Omental fat pad (tissue), 4 donors: Measurements from ENCODE around the gene HSP90AA1. TPM values are rescaled to one million over a fixed set of nuclear protein-coding genes. Genes with fewer than 3 reads are reported as not detected.
A peak's percentile ranks its signal among the peaks of the same experiment; 100 is the strongest.
"Not testable (repeated sequence)": the region's sequence is repeated elsewhere in the genome, so short reads cannot be mapped to it uniquely, and the experiment has no call there.

Experiments
- ATAC-seq: fragments of 150-250 bp; one replicate; pipeline ENCODE4 v1.9.1; 2016; ENCODE audit warnings: mild to moderate bottlenecking, moderate library complexity; ENCODE audit not compliant: low FRiP score
- DNase-seq: peaks from one replicate; pipeline ENCODE4 v3.0.0-alpha.2; 2019; ENCODE audit warnings: low spot score
- CTCF ChIP-seq, 3 donors: fragments of 450-650 bp; IDR thresholded peaks; one replicate each; pipeline ENCODE4 v1.5.1; 2016 to 2017; ENCODE audit warnings: antibody characterized with exemption in 3 of 3, mild to moderate bottlenecking in 3 of 3, moderate library complexity in 2 of 3
- total RNA-seq, 4 donors: library from RNA; depleted of rRNA; stranded (reverse); fragments of >200 nt; gene quantifications; one replicate each; pipeline ENCODE4 v1.1.0, GENCODE V29; 2016

HSP90AA1 gene
- total RNA-seq, 4 donors from 2014 or later = 453 to 1,533 (median 691) TPM

- ATAC-seq = peak; percentile 14
- no peak for DNase-seq
Observed at GRCh38 chr14:102085948-102086708, 716 bp downstream of the HSP90AA1 start.

GRCh38 chr14:102085488-102085887 is 1.4 kb downstream of the HSP90AA1 start:
- no peak for TF ChIP-seq CTCF (IDR thresholded peaks at IDR 0.05)
- ATAC-seq = no peak
- DNase-seq = no peak

More at GRCh38 chr14:102085948-102086708, 716 bp downstream of the HSP90AA1 start:
- no peak for TF ChIP-seq CTCF (IDR thresholded peaks at IDR 0.05)

GRCh38 chr14:102084931-102085330 is 1.9 kb downstream of the HSP90AA1 start:
- ATAC-seq (no peak), DNase-seq (no peak)
- TF ChIP-seq CTCF (IDR thresholded peaks at IDR 0.05) = no peak

- DNase-seq, ATAC-seq: not testable (repeated sequence)
Observed at GRCh38 chr14:102084522-102084921, 2.3 kb downstream of the HSP90AA1 start.

- DNase-seq (no peak), ATAC-seq (no peak)
- no peak for TF ChIP-seq CTCF (IDR thresholded peaks at IDR 0.05)
Observed at GRCh38 chr14:102081231-102082080, 5.4 kb downstream of the HSP90AA1 start.

- TF ChIP-seq CTCF (IDR thresholded peaks at IDR 0.05) = no peak
- ATAC-seq (no peak), DNase-seq (no peak)
Observed at GRCh38 chr14:102080183-102081080, 6.4 kb downstream of the HSP90AA1 start.

GRCh38 chr14:102079700-102079979 is 7.2 kb downstream of the HSP90AA1 start:
- DNase-seq = no peak
- ATAC-seq = no peak
- TF ChIP-seq CTCF (IDR thresholded peaks at IDR 0.05) = no peak
